Activated CD4-positive, CD25-positive, alpha-beta regulatory T cell treated with anti-CD3 and anti-CD28 coated beads, Interleukin-2, amount 50 U/mL, for 24 hours (primary cell): Measurements from ENCODE around the gene DACT2.
A peak's percentile ranks its signal among the peaks of the same experiment; 100 is the strongest.
"Not testable (repeated sequence)": the region's sequence is repeated elsewhere in the genome, so short reads cannot be mapped to it uniquely, and the experiment has no call there.

Experiments
- ATAC-seq, 2 donors: fragments of 150-1000 bp; cut with Tn5 transposase; one replicate each; pipeline ENCODE4 v1.10.0; 2021; ENCODE audit warnings: mild to moderate bottlenecking in 1 of 2, moderate library complexity in 1 of 2

DACT2 gene

DNA sequence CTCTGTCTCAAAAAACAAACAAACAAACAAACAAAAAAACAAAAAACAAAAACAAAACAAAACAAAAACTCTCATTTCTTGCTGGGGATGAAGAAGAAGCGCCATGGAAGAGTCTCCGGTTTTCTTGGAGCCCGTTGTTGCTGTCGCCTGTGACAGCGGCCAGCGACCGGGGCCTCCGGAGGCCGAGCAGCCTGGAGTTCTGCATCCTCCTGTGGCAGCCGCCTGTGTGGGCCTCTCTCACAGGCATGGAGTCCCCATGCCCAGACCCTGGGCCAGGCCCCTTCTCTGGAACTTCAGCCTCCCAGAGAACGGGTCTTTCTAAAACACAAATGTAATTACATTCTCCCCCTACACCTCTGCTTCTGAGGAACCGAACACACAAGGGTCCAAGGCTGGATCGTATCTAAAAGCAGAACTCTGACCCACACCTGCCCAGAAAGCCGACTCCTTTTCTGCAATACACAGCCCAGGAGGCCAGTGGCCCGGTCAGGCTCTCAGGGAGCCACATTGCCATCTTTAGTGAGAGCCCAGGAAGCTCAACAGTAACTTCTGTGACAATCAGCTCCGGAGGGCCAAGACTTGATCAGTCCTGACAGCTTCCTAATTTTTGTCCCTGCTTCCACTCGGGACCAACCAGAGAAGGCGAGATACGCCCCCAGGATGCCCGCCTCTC, 18.5 kb downstream of the DACT2 start:
- no peak for ATAC-seq

DNA sequence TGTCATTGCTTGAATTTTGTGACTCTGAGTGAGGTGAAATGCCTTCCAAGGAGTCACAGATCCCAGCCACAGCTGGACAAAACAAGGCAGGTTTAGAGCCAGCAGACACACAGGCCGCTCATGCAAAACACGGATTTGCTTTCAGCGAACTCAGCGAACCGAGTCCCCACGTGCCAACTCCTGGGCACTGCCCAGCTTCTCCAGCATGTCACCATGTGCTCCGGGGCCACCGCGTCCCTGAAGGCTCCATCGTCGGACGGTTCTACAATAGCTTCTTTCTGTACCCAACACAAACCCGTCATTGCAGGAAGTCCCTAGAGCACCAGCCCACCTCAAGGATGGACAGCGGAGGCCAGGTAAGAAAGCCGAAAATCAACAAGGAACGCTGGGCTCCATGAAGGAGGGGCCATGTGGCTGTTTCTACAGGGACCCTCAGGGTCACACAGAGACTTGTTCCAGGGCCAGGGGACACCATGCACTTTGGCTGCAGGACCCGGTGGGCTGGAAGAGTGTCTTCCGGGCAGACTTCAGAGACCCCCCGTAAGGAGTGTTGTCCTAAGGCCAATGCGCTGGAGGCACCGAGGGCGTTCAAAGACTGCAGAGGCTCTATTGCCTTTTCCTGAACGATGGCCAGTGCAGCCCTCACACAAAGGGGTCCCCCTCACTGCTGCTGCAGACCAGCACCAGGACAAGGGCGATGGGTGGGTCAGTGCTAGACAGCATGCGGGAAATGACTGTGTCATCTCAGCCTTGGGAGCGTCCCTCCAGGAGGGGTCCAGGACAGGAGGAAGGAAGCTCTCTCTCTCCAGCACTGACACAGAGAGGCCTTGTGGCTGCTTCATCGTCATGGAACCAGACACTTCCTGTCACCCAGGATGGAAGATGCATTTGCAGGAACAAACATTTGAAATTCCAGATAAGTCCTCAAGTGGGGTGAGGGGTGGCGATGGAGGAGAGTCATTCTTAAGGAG, 19.8 kb downstream of the DACT2 start:
- ATAC-seq: no peak

DNA sequence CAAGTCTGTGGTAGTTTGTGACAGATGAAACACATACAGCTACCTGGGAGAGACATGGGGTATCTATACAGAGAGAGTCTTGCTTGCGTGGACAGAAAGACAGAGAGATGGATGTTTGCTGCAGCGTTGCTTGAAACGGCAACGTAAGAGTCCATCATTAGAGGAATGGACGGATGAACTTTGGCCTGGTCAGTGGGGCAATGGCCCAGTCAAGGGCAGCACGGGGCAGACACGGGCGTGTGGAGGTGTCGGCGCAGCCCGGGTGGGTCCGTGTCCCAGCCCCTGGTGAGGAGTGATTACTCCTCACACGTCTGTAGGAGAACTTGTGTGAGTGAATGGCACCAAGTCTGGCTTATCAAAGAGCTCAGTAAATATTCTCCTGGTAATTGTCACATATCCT, 21.9 kb downstream of the DACT2 start:
- no peak for ATAC-seq

DNA sequence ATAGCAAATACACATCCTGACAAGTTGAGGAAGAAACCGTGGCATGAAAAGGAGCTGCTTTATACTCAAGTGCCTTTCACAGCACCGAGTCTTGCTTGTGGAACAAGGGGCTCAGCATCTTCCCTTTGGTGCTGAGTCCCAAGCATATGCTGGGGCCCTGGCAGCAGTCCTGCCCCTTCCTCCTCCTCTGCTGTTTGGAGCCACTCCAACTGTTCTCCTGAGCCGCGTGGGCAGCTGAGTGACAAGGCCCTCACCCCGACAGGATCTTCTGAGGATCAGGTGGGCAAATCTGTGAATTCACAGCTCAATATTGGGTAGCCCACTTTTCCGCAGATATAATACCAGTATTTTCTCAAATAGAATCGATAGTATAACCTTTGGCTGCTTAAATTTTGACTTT, 24.7 kb downstream of the DACT2 start:
- ATAC-seq: no peak

DNA sequence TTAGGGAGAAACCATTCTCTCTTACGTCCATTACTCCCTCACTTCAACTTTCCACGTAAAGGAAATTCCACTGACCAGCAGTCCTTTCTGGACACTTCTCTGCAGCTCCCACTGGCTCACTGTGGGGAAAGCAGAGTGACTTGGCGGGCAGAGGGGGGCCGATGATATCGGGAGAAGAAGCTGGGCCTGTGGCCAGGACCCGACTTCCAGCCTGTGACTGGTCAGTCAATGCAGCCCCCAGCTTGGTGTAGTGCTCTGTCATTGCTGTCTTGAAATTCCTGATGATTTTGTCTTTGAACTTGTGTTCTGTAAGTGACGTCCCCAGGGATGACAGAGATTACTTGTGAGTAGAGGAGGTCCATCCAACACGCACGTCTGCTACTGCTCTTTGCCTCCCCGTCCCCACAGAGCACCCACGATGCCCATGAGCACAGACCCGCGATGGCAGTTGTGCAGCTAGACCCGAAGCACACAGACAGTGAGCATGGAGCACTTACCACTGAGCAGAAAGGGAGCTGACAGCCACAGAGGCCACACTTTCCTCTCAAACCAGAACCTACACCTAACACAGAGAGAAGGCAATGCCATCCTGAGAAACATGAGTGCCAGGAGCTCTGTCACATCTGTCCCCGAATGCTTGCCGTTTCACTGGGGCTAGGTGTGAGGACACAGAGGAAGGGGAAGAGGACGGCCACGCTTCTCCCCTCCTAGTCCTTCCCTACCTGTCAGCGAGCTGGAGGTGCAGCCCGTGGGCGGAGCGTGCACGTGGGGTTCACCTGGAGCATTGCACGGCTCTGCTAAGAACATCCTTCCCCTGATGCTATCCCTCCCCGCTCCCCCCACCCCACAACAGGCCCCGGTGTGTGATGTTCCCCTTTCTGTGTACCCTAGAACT, 25.7 kb downstream of the DACT2 start:
- ATAC-seq: no peak

DNA sequence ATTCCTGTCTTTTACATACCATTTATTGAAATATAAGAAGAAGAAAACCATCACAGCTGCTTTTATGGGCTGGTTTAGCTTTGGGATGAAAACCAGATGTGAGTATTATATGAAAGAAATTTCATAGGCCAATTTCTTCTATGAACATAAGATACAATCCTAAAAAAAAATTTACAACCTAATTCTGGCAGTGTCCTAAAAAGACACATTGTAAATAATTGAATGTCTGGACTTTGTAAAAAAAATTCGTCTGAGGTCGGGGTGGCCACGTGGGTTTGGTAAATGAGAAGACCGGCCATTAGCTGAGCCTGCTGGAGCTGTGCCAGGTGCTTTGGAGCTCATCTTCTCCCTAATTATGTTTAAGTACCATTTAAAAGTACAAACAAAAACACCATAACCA, 26.8 kb downstream of the DACT2 start:
- no peak for ATAC-seq

DNA sequence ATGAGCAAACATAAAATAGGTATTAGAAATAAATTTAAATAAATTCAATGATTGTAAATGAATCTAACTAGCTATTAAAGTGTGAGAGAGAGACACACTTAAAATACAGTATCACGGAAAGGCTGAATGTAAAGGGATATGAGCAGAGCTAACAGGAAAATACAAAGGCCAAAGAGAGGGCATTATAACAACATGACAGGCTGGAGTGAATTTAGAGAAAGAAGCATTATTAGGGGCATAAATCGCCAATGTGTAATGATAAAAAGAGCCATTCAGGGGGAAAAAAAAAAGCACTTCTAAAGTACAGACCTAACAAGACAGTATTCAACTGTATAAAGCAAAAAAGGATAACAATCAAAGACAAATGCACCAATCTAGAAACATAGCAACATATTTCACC, 28.1 kb downstream of the DACT2 start:
- ATAC-seq: no peak

DNA sequence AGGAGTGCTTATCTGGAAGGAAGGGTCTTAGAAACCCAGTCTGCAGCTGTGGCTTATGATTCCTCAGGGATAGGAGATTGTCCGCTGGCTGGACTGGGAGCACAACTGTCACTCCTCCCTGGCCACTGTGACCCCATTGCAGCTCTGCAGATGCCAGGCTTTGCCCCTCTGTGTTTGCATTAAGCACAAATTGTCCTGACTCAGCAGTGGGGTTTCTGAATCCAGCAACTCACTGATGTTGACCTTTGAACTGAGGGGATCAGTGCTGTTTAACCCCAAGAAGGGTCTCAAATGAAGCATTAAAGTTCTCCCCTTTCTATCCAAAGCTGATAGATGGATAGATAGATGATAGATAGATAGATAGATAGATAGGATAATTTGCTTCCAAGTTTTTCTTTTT, 29.5 kb downstream of the DACT2 start:
- no peak for ATAC-seq

DNA sequence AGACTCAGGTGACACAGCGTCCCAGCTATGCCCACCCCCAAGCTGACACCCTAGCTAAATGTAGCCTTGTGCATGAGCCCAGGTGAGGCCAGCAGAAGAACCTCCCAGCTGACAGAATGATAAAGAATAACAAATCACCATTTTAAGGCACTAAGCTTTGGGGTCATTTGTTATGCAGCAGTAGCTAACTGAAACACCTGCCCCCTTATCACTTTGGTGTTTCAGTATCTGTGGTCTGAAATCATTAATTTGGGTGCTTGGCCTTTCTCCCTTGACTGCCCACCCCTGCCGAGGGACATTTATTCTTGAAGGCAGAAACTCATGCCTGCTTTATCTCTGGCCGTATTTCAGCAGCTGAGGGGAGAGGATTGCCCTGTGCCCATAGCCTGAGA, 30.0 kb downstream of the DACT2 start:
- no peak for ATAC-seq

DNA sequence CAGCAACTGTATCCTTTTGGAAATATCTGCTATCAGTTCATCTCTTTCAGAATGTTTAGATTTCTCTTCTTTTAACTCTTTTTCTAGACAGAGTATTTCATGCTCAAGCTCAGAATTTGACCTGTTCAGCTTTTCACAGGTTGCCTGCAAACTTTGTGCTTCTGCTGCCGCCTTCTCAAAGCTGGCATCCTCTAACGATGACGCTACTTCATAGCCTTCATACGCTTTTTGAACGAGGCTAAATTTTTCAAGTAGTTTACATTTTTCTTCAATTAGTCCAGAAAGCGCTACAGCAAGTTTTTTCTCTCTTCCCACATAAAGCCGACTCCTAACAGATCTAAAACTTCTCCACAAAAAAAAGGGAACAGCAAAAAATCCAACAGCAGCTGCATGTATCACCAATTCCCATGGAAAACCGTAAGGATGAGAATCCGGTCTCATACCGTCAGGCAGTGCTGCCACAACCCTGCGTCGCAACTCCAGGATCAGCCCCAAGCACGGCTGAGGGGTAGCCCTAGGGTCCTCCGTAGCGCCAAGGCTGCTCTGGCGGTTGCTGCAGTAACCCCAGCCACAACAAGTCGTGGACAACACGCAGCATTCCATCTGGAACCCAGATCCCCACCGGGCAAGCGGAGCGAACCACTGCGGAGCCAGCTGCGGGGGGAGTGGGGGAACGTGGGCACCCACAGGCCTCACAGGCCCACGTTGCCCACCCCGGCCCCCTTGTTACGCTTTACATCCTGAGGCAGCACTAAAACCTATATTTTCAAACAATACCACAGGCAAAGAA, 30.6 kb downstream of the DACT2 start:
- no peak for ATAC-seq

DNA sequence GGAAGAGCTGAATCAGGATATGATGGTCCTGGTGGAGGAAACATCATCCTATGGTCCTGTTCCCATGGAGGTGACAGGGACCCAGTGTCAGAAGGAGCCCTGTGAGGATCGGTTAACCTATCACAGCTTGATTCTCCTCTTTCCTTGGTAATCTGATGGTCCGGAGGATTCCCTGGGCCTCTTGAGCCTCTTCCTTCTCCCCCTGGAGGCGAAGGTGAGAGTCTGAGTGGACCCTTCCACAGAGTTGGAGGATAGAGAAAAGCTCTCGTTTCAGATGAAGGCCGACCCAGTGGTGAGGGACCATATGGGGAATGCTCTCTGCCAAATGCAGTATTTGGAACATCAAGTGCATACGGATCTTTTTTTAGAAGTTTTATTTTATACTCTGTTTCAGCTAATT, 32.1 kb downstream of the DACT2 start:
- ATAC-seq: not testable (repeated sequence)

DNA sequence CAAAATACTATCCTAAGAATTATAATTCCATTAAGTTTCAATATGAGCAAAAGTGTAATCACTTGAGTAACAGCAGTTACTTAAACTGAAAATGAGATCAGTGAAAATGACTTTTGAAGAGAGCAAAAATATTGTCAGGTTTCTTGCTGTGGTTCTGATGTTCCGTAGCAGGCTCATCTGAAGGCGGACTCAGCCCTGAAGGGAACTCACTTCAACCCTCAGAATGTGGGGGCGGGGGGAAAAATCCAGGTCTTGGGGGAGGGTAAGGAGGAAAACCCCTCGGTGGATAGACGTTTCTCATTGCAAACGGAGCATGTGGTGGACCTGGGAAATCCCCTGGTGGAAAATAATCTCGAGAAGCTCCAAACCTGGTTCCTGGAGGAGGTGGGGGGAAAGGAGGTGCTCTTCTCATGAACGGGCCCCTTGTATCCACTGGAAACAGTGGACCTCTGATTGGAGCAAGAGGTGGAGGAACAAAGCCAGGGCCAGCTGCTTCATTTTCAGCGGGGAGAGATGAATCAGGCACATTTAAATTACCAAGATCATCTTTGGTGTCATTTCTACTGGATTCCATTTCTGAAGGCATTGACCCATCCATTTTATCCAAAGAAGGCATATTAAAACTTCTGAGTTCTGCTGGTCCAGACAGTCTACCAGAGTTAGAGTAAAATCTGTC, 32.7 kb downstream of the DACT2 start:
- ATAC-seq: peak in 1 of 2 donors; percentile 27

DNA sequence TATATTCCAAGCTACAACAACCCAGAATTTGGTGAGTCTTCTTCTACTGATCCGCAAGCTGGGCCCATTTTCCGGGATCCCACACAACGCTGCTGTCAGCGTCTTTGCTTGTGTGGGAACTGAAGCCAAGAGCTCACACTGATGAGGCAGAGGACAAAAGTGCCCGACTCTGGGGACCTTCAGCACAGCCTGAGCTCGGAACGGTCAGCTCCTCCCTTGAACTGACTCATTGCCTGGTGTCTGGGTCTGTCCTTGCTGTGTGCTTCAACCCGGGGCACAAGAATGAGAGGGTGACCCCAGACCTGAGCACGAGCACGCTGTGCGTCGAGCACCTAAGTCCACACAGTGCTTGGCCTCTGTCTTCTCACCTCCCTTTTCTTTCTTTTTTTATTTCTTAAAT, 33.5 kb downstream of the DACT2 start:
- no peak for ATAC-seq

DNA sequence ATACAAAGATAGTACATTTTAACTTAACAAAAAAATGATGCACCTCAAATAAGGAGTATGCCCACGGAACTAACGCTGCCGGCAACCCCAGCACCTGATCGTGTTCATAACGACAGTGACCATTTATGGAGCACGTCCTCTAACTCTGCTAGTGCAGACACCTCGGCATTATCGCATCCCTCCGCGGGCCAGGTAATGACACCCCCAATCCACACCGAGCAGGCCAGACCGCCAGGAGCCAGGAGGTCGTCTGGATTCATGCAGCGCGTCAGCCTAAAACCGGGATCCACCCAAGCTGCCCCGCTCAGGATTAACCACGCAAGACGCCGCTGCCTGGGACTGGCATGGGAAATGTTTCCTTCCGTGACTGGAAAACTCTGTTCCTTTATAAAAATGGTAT, 34.1 kb downstream of the DACT2 start:
- no peak for ATAC-seq

DNA sequence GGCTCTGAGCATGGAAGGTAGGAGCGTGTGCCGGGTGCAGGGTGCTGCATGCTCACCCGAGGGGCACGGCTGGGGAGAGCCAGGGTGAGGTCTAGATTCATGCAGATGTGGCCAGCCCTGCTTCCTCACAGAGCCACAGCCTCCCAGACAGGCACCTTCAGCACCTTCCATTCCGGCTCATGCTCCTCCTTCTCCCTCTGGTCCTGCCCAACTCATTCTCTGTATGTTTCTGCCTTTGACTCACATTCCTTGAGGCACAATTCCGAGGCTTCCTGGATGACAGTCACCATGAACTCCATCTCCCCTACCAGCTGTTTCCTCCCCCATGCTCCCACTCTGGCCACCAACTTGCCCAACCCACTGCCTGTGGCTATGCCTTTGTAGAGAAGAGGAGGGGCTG, 35.4 kb downstream of the DACT2 start:
- no peak for ATAC-seq

DNA sequence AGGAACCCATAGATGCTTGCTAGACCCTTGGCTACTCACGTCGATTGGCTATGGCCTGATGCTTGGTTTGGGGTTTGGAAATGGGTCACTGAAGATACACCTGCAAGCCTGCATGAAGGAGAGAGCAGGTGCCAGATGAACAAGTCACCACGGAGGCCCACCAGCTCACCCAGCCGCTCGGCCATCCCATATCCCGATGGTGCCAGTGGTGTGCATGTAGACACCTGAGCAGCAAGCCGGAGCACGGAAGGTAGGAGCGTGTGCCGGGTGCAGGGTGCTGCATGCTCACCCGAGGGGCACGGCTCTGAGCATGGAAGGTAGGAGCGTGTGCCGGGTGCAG, 35.9 kb downstream of the DACT2 start:
- no peak for ATAC-seq

DNA sequence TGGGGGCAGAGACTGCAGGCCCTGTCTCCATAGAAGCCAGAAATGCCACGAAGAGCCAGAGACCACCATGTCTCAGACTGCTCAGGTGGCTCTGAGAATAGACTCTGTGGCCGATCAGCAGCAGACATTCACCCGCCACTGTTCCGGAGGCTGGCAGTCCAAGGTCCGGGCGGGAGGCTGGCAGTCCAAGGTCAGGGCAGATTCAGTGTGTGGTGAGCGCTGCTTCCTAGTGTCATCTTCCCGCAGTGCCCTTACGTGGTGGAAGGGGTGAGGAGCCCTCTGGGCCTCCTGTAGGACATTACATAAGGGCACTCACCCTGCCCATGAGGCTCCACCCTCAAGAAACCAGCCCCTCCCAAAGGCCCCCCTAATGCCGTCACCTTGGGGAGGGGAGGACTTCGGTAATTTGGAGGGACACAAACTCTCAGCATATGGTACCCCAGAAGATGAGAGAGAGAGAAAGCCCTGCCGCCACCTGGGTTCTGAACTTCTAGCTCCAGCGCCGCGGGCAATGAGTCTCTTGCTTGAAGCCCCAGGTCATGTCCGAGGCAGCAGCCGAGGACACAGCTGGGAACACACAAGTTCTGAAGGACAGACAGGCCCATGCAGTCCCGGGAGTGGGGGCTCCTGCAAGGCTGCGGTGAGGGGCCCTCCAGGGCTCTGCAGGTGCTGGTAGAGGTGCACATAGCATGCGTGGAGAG, 36.4 kb downstream of the DACT2 start:
- ATAC-seq: no peak

DNA sequence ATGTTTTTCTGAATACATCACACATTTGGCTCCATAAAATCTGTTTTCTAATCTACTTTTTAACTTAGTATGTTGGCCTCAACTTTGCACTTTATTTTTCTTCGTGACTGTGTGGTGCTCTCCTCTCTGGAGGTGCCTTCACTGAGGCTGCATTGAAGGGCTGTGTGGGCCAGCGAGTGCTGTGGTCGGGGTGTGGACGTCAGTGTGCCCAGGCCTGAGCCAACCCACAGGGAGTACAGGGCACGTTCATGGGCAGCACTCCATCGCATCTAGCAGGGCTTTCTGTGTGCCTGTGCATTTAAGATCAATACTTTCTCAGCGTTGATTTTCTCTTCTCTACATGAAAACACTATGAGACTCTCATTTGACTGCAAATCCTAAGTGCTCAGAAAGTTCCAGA, 37.8 kb downstream of the DACT2 start:
- ATAC-seq: no peak

DNA sequence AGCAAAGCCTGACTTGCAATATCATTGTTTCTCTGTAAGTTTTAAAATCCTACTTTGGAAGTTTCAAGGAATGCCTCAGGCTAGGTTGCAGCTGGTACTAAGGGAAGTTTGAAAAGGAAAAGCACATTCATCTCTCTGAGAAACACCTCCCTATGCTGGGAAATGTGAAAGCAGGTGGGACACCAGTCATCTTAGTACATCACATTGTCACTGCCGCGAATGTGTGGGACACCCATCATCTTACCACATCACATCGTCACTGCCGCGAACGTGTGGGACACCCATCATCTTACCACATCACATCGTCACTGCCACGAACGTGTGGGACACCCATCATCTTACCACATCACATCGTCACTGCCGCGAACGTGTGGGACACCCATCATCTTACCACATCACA, 38.3 kb downstream of the DACT2 start:
- ATAC-seq: not testable (repeated sequence)

DNA sequence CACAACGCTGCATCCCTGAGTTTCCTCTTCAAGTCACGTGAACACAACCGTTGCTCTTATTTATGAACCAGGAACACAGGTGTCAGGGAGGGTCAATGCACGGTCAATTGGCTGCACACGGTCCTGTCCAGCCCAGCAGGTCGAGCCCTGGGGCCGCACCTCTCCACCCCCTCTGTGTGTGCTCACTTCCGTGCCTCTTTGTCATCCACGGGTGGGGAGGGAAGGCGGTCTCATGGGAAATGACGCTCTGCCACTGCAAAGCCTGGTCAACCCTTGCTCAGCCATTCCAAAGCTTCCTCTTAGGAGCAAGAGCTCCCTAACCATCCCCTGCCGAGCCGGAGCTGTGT, 38.7 kb downstream of the DACT2 start:
- ATAC-seq: no peak
